Uterus (tissue), 2 donors: ENCODE results near the gene MAST2.

ENCODE experiments used
- POLR2A ChIP-seq, 2 donors: fragments of 450-650 bp; IDR thresholded peaks; one replicate each; pipeline ENCODE4 v1.6.1; 2016; ENCODE audit warnings: antibody characterized with exemption in 2 of 2, mild to moderate bottlenecking in 1 of 2, moderate library complexity in 1 of 2
- TF ChIP-seq, protein P1 (sequence below), 4 experiments: fragments of 200-600 bp in 2 of 4; fragments of 450-650 bp in 2 of 4; sonication (generic) in 2 of 4; IDR thresholded peaks; one replicate each; pipeline ENCODE4 v1.5.1; 2016 to 2019; ENCODE audit warnings: antibody characterized with exemption in 4 of 4, mild to moderate bottlenecking in 2 of 4, moderate library complexity in 1 of 4

- TF ChIP-seq, protein P1, sequence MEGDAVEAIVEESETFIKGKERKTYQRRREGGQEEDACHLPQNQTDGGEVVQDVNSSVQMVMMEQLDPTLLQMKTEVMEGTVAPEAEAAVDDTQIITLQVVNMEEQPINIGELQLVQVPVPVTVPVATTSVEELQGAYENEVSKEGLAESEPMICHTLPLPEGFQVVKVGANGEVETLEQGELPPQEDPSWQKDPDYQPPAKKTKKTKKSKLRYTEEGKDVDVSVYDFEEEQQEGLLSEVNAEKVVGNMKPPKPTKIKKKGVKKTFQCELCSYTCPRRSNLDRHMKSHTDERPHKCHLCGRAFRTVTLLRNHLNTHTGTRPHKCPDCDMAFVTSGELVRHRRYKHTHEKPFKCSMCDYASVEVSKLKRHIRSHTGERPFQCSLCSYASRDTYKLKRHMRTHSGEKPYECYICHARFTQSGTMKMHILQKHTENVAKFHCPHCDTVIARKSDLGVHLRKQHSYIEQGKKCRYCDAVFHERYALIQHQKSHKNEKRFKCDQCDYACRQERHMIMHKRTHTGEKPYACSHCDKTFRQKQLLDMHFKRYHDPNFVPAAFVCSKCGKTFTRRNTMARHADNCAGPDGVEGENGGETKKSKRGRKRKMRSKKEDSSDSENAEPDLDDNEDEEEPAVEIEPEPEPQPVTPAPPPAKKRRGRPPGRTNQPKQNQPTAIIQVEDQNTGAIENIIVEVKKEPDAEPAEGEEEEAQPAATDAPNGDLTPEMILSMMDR (IDR thresholded peaks at IDR 0.05): no peak
- TF ChIP-seq POLR2A (IDR thresholded peaks at IDR 0.05): no peak
Measured at GRCh38 chr1:46080257-46080656, 276.8 kb downstream of the MAST2 start.
